Measurements from ENCODE around the gene PUS7.
"Not testable (repeated sequence)": the region's sequence is repeated elsewhere in the genome, so short reads cannot be mapped to it uniquely, and the experiment has no call there.

Gene PUS7

GRCh38 chr7:105409775-105410174 lies 112.3 kb downstream of the PUS7 start:
- H3K36me3 Mint-ChIP-seq; ATAC-seq (replicated peaks); H3K9me3 Mint-ChIP-seq; H3K27ac Mint-ChIP-seq; H3K4me1 Mint-ChIP-seq; H3K4me3 Mint-ChIP-seq; DNase-seq; H3K27me3 Mint-ChIP-seq: not testable (repeated sequence)

- no peaks in the 10 kb centered on the region for H3K36me3 Mint-ChIP-seq
- no peaks in the 10 kb centered on the region for H3K4me1 Mint-ChIP-seq
- H3K9me3 Mint-ChIP-seq = no peaks in the 10 kb centered on the region
- peaks cover 0 to 5% of the 10 kb centered on the region in 2 donors for H3K27me3 Mint-ChIP-seq
- no peak for ATAC-seq (replicated peaks)
- H3K27ac Mint-ChIP-seq = no peak overlapping the region
- no peak overlapping the region for H3K4me3 Mint-ChIP-seq
- DNase-seq = no peak
These were observed 113.2 kb downstream of the PUS7 start for GRCh38 chr7:105408791-105409410.

Data from stimulated activated naive B cell treated with anti-CD40 and anti-IgM and Interleukin-4, amounts not matched to agents 10 μg/mL and 1 μg/mL and 100 μg/mL, for 72 hours (primary cell).